Measurements from ENCODE around the gene ACOT7.

GRCh38 chr1:6424000-6424565 lies 30.5 kb upstream of the ACOT7 start:
- TF ChIP-seq CTCF (IDR thresholded peaks at IDR 0.05) (no peak), POLR2A (IDR thresholded peaks at IDR 0.05) (no peak)

All from testis (tissue), 2 donors.